SK-N-SH treated with all-trans-retinoic acid at 6 μM for 48 hours (cell line): ENCODE data around the gene ZDHHC11B.

Experiments
- ATAC-seq: fragments of 200-7000 bp; cut with Tn5 transposase; 3 replicates; pipeline ENCODE4 v1.9.1; 2020; ENCODE audit warnings: mild to moderate bottlenecking, moderate library complexity
- ARNTL ChIP-seq: fragments of 450-650 bp; formaldehyde crosslinking; IDR thresholded peaks from 2 replicates; pipeline ENCODE4 v1.5.0; 2020; ENCODE audit warnings: low read depth, mild to moderate bottlenecking, moderate library complexity, borderline replicate concordance
- BACH2 ChIP-seq: fragments of 250-450 bp; sonication (Bioruptor Pico); IDR thresholded peaks from 2 replicates; pipeline ENCODE4 v1.9.0; 2021; ENCODE audit warnings: mild to moderate bottlenecking, borderline replicate concordance
- CSDC2 ChIP-seq: fragments of 250-450 bp; sonication (Bioruptor Pico); IDR thresholded peaks from 2 replicates; pipeline ENCODE4 v1.5.0; 2020; ENCODE audit warnings: mild to moderate bottlenecking, moderate library complexity
- ESRRG ChIP-seq: fragments of 250-450 bp; sonication (Bioruptor Pico); IDR thresholded peaks from 2 replicates; pipeline ENCODE4 v1.6.1; 2021; ENCODE audit warnings: mild to moderate bottlenecking
- GLIS3 ChIP-seq: fragments of 250-450 bp; sonication (Bioruptor Pico); IDR thresholded peaks from 2 replicates; pipeline ENCODE4 v1.5.0; 2020; ENCODE audit warnings: mild to moderate bottlenecking, moderate library complexity
- ISL1 ChIP-seq: fragments of 250-450 bp; sonication (Bioruptor Pico); IDR thresholded peaks from 2 replicates; pipeline ENCODE4 v2.1.2; 2022; ENCODE audit warnings: mild to moderate bottlenecking, moderate library complexity
- PPARA ChIP-seq: fragments of 250-450 bp; sonication (Bioruptor Pico); IDR thresholded peaks from 2 replicates; pipeline ENCODE4 v1.5.0; 2020; ENCODE audit warnings: mild to moderate bottlenecking, borderline replicate concordance
- RARB ChIP-seq: fragments of 250-450 bp; sonication (Bioruptor Pico); IDR thresholded peaks from 2 replicates; pipeline ENCODE4 v1.8.0; 2021; ENCODE audit warnings: mild to moderate bottlenecking, moderate library complexity
- SNAI2 ChIP-seq: fragments of 250-450 bp; sonication (Bioruptor Pico); IDR thresholded peaks from 2 replicates; pipeline ENCODE4 v1.5.0; 2020; ENCODE audit warnings: mild to moderate bottlenecking, moderate library complexity
- TCF4 ChIP-seq: fragments of 250-450 bp; sonication (Bioruptor Pico); IDR thresholded peaks from 2 replicates; pipeline ENCODE4 v1.8.0; 2021; ENCODE audit warnings: mild to moderate bottlenecking, moderate library complexity, borderline replicate concordance
- ZFP3 ChIP-seq: fragments of 250-450 bp; sonication (Bioruptor Pico); IDR thresholded peaks from 2 replicates; pipeline ENCODE4 v1.5.0; 2020; ENCODE audit warnings: mild to moderate bottlenecking, moderate library complexity
- ZFP30 ChIP-seq: fragments of 450-650 bp; formaldehyde crosslinking; IDR thresholded peaks from 2 replicates; pipeline ENCODE4 v1.5.0; 2022; ENCODE audit warnings: mild to moderate bottlenecking, moderate library complexity
- ZNF565 ChIP-seq: fragments of 450-650 bp; formaldehyde crosslinking; conservative IDR thresholded peaks from 2 replicates; pipeline ENCODE4 v1.5.0; 2020; ENCODE audit warnings: low read depth, mild to moderate bottlenecking, moderate library complexity
- ZNF70 ChIP-seq: fragments of 450-650 bp; formaldehyde crosslinking; IDR thresholded peaks from 2 replicates; pipeline ENCODE4 v1.5.0; 2020; ENCODE audit warnings: mild to moderate bottlenecking, moderate library complexity
- ZNF8 ChIP-seq: fragments of 450-650 bp; formaldehyde crosslinking; IDR thresholded peaks from 2 replicates; pipeline ENCODE4 v1.5.0; 2020; ENCODE audit warnings: mild to moderate bottlenecking, moderate library complexity
- TF ChIP-seq, protein P1 (sequence below): fragments of 250-450 bp; sonication (Bioruptor Pico); IDR thresholded peaks from 2 replicates; pipeline ENCODE4 v1.5.1; 2020; ENCODE audit warnings: low read depth, mild to moderate bottlenecking, moderate library complexity
- TF ChIP-seq, protein P2 (sequence below): fragments of 250-450 bp; sonication (Bioruptor Pico); IDR thresholded peaks from 2 replicates; pipeline ENCODE4 v1.5.0; 2020; ENCODE audit warnings: mild to moderate bottlenecking, moderate library complexity
- TF ChIP-seq, protein P3 (sequence below): fragments of 250-450 bp; sonication (Bioruptor Pico); IDR thresholded peaks from 2 replicates; pipeline ENCODE4 v1.5.1; 2021; ENCODE audit warnings: mild to moderate bottlenecking, moderate library complexity
- TF ChIP-seq, protein P4 (sequence below): fragments of 250-450 bp; sonication (Bioruptor Pico); IDR thresholded peaks from 2 replicates; pipeline ENCODE4 v1.8.0; 2021; ENCODE audit warnings: low read depth, mild to moderate bottlenecking, moderate library complexity, borderline replicate concordance
- TF ChIP-seq, protein P5 (sequence below): fragments of 250-450 bp; sonication (Bioruptor Pico); IDR thresholded peaks from 2 replicates; pipeline ENCODE4 v1.8.0; 2020; ENCODE audit warnings: mild to moderate bottlenecking, moderate library complexity, borderline replicate concordance

ZDHHC11B gene

DNA sequence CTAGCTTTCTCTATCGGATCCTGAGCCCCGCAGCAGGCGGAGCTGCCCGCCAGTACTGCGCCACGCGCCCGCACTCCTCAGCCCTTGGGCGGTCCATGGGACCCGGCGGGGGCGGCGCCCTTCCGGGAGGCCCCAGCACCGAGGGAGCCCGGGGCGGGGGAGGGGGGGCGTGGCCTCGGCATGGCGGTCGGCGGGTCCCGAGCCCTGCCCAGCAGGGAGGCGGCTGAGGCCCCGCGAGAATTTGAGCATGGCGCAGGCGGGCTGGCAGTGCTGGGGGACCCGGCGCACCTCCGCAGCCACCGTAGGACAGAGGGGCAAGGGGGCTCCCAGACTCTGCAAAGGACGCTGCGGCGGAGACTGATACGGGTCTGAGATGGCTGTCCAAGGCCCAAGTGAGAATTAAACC is 6.8 kb downstream of the ZDHHC11B start:
- TF ChIP-seq ZFP3 (CRISPR knock-in tag) (no peak), RARB (CRISPR knock-in tag) (no peak), CSDC2 (CRISPR knock-in tag) (no peak), ZFP30 (CRISPR knock-in tag) (no peak), ZNF565 (CRISPR knock-in tag) (no peak), SNAI2 (CRISPR knock-in tag) (no peak), ESRRG (CRISPR knock-in tag) (no peak), TCF4 (CRISPR knock-in tag) (no peak)
- TF ChIP-seq, protein P1, sequence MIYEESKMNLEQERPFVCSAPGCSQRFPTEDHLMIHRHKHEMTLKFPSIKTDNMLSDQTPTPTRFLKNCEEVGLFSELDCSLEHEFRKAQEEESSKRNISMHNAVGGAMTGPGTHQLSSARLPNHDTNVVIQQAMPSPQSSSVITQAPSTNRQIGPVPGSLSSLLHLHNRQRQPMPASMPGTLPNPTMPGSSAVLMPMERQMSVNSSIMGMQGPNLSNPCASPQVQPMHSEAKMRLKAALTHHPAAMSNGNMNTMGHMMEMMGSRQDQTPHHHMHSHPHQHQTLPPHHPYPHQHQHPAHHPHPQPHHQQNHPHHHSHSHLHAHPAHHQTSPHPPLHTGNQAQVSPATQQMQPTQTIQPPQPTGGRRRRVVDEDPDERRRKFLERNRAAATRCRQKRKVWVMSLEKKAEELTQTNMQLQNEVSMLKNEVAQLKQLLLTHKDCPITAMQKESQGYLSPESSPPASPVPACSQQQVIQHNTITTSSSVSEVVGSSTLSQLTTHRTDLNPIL (CRISPR knock-in tag) = no peak
- TF ChIP-seq, protein P2, sequence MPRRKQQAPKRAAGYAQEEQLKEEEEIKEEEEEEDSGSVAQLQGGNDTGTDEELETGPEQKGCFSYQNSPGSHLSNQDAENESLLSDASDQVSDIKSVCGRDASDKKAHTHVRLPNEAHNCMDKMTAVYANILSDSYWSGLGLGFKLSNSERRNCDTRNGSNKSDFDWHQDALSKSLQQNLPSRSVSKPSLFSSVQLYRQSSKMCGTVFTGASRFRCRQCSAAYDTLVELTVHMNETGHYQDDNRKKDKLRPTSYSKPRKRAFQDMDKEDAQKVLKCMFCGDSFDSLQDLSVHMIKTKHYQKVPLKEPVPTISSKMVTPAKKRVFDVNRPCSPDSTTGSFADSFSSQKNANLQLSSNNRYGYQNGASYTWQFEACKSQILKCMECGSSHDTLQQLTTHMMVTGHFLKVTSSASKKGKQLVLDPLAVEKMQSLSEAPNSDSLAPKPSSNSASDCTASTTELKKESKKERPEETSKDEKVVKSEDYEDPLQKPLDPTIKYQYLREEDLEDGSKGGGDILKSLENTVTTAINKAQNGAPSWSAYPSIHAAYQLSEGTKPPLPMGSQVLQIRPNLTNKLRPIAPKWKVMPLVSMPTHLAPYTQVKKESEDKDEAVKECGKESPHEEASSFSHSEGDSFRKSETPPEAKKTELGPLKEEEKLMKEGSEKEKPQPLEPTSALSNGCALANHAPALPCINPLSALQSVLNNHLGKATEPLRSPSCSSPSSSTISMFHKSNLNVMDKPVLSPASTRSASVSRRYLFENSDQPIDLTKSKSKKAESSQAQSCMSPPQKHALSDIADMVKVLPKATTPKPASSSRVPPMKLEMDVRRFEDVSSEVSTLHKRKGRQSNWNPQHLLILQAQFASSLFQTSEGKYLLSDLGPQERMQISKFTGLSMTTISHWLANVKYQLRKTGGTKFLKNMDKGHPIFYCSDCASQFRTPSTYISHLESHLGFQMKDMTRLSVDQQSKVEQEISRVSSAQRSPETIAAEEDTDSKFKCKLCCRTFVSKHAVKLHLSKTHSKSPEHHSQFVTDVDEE = no peak
- TF ChIP-seq, protein P3, sequence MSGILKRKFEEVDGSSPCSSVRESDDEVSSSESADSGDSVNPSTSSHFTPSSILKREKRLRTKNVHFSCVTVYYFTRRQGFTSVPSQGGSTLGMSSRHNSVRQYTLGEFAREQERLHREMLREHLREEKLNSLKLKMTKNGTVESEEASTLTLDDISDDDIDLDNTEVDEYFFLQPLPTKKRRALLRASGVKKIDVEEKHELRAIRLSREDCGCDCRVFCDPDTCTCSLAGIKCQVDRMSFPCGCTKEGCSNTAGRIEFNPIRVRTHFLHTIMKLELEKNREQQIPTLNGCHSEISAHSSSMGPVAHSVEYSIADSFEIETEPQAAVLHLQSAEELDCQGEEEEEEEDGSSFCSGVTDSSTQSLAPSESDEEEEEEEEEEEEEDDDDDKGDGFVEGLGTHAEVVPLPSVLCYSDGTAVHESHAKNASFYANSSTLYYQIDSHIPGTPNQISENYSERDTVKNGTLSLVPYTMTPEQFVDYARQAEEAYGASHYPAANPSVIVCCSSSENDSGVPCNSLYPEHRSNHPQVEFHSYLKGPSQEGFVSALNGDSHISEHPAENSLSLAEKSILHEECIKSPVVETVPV (CRISPR knock-in tag) = no peak
- TF ChIP-seq, protein P4, sequence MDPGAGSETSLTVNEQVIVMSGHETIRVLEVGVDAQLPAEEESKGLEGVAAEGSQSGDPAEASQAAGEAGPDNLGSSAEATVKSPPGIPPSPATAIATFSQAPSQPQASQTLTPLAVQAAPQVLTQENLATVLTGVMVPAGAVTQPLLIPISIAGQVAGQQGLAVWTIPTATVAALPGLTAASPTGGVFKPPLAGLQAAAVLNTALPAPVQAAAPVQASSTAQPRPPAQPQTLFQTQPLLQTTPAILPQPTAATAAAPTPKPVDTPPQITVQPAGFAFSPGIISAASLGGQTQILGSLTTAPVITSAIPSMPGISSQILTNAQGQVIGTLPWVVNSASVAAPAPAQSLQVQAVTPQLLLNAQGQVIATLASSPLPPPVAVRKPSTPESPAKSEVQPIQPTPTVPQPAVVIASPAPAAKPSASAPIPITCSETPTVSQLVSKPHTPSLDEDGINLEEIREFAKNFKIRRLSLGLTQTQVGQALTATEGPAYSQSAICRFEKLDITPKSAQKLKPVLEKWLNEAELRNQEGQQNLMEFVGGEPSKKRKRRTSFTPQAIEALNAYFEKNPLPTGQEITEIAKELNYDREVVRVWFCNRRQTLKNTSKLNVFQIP (CRISPR knock-in tag) = no peak
- ATAC-seq = no peak

DNA sequence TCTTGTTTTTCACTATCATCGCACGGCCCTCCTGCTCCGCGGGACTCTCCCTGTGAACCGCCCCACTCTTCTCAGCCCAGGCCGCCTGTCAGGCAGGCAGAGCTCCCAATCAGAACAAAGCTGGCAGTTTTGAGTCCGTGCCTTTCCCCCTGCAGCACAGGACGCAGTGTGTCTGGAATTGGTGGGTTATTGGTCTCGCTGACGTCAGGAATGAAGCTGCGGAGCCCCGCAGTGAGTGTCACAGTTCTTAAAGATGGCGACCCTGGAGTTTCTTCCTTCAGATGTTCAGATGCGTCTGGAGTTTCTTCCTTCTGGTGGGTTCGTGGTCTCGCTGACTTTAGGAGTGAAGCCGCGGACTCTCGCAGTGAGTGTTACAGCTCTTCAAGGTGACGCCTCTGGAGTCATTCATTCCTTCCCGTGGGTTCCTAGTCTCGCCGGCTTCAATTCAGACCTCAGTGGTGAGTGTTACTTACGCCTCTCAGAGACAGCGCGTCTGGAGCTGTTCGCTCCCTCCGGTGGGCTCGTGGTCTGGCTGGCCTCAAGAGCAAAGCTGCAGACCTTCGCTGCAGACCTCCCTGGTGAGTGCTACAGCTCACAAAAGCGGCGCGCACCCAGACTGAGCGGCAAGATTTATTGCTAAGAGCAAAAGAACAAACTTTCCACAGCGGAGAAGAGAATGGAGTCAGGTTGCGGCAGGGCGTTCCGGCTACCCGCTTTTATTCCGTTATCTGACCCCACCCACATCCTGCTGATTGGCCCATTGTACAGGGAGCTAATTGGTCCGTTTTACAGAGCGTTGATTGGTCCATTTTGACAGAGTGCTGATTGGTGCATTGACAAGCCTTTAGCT is 7.4 kb downstream of the ZDHHC11B start:
- no peak for ATAC-seq
- TF ChIP-seq, protein P4 (CRISPR knock-in tag) = no peak
- TF ChIP-seq, protein P3 (CRISPR knock-in tag) = no peak
- no peak for TF ChIP-seq TCF4 (CRISPR knock-in tag)
- no peak for TF ChIP-seq BACH2 (CRISPR knock-in tag)
- no peak for TF ChIP-seq ZNF8 (CRISPR knock-in tag)
- TF ChIP-seq ZFP30 (CRISPR knock-in tag) = no peak
- TF ChIP-seq ISL1 = no peak
- no peak for TF ChIP-seq GLIS3 (CRISPR knock-in tag)
- TF ChIP-seq RARB (CRISPR knock-in tag) = no peak
- TF ChIP-seq ZNF565 (CRISPR knock-in tag) = no peak
- no peak for TF ChIP-seq CSDC2 (CRISPR knock-in tag)
- TF ChIP-seq, protein P2 = no peak
- no peak for TF ChIP-seq ARNTL
- no peak for TF ChIP-seq PPARA (CRISPR knock-in tag)
- no peak for TF ChIP-seq ZNF70
- TF ChIP-seq, protein P1 (CRISPR knock-in tag) = no peak
- TF ChIP-seq, protein P5, sequence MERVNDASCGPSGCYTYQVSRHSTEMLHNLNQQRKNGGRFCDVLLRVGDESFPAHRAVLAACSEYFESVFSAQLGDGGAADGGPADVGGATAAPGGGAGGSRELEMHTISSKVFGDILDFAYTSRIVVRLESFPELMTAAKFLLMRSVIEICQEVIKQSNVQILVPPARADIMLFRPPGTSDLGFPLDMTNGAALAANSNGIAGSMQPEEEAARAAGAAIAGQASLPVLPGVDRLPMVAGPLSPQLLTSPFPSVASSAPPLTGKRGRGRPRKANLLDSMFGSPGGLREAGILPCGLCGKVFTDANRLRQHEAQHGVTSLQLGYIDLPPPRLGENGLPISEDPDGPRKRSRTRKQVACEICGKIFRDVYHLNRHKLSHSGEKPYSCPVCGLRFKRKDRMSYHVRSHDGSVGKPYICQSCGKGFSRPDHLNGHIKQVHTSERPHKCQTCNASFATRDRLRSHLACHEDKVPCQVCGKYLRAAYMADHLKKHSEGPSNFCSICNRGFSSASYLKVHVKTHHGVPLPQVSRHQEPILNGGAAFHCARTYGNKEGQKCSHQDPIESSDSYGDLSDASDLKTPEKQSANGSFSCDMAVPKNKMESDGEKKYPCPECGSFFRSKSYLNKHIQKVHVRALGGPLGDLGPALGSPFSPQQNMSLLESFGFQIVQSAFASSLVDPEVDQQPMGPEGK = no peak
